Measurements from ENCODE around the gene SNCAIP.
A peak's percentile ranks its signal among the peaks of the same experiment; 100 is the strongest.
"Not testable (repeated sequence)": the region's sequence is repeated elsewhere in the genome, so short reads cannot be mapped to it uniquely, and the experiment has no call there.

Gene SNCAIP

DNA sequence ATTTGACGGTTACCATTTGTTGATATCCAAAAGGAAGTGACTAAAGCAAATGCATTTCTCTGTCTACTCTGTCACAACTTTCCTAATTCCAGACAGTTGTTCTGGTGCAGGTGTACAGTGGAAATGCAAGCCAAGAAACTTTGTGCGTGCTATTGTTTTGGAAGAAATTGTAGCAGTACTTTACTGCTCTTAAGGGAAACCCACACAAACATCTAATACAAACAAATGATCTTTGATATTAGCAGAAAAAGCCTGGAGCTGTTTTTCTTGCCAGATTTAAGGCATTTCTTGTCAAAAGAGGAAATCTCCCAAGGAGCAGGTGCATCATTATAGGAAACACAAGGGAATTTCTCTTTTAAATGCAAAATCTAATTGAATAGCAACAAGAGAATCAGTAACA lies 2.0 kb downstream of the SNCAIP start:
- no peak for DNase-seq (ENCODE audit: low read depth)

DNA sequence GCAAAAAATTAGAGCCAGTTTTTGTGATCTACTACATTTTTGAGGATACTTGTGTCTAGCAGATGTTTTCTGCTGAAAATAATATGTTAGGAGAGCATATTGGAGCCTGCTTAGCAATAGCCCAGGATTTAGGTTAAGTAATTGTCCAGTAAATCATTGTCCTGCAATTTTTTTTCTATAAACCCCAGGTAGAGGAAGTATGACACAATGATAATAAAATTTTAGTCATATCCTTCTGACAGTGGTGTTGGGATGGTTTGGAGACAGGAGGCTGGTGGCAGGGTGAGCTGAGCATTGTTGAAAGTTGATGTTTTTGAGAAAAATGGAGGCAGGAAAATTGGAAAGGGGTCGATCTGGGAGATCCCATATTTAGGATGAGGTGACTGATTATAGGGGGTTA lies 3.5 kb downstream of the SNCAIP start:
- DNase-seq (ENCODE audit: low read depth) = no peak

DNA sequence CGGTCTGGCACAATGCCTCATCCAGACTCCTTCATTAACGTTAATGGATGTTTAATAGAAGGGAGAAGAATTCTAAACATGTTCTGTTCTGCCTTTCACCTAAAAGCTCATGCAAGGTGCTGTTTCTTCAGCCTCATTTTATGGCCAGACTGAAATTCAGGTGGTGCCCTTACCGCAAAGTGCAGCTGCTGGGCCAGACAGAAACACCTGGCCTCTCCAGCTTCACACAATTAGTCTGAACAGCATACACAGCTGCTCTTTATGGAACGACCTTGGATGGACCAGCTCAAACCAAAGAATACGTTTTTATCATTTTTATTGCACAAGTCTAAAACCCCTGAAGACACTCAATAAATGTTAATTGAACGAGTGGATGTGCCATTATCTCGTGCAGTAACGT lies 4.6 kb downstream of the SNCAIP start:
- no peak for DNase-seq (ENCODE audit: low read depth)

DNA sequence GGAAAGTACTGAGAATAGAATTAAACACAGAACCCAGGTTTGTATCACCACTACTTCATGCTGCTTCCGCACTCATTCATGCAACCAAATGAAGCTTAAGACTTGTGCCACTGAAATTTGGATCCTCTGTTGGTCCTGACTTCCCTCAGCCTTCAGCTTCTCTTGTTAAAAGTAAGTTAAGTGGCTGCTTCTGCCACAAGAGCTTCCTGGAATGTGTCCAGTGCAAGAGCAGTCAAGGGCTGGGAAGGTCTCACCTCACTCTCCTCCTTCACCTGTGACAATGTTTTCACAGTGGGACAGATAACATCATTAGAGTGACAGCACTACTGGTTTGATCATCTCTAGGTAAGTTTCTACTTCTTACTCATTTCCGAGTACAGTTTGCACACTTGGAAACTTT lies 7.9 kb downstream of the SNCAIP start:
- DNase-seq (ENCODE audit: low read depth) = no peak

DNA sequence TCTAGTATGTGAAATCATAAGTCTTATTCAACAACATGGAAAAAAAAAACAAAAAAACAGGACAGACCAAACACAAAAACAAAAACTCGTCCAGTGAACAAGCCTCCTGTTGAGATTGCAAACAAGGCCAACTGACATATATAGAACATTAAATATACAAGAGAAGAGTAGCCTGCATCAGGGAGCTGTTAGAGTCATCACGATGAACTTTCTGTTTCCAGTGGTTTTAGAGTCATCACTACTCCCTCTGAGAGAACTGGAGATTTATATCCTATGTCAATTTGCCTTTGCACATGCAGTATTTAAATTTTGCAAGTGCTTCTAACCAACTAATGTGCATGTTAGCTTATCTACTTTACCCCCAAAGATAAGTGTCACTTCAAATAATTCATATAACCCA lies 9.9 kb downstream of the SNCAIP start:
- no peak for DNase-seq (ENCODE audit: low read depth)

DNA sequence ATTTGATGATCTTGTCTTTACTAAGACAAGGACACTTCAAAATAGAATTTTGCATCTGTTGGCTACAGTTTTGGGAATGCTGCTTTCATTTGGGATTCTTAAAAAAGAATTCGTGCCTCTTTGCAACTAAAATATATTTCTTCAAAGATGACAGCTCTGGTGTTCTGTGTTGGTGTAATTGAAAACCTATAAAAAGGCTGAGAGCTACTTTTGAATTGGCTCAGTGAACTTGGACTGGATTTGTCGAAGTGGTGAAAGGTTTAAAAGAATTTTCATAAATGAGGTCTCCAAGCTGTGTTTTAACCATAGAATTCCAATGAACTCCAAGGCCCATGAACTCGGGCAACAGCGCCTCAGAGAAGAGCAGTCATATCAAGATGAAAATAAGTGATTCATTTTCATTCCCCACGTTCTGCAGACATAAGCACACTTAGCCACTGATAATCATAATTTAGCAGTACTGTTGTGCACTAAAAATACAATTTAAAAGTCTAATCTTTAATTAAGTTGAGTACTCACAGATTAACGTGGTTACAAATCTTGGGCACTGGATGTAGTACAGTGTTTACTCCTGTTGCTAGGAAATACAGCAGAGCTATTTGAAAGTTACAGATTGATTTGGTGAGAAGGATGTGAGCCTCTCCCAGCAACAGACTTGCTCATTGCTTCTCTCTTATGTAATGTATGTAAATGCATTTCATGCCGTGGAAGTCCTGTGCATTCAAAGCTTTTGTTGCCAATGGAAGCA lies 10.9 kb downstream of the SNCAIP start:
- DNase-seq (ENCODE audit: low read depth) = no peak

DNA sequence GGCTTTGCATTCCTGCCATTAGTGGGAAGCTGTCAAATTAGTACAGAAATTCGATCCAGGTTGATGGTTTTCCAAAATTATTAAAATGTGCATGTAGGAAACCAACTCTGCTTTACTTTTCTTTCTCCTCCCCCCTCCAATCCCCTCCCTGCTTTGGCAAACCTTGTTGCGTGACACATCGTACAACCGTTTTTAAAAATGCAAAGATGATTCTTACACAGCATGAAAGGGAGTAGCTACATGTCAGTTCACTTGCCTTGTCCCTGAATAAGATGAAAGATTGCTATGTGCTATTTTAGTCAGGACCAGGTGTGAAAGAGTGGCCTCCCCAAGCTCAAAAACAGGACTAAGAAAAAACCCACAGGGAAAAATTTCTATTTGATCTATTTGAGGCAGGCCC lies 11.7 kb downstream of the SNCAIP start:
- no peak for DNase-seq (ENCODE audit: low read depth)

DNA sequence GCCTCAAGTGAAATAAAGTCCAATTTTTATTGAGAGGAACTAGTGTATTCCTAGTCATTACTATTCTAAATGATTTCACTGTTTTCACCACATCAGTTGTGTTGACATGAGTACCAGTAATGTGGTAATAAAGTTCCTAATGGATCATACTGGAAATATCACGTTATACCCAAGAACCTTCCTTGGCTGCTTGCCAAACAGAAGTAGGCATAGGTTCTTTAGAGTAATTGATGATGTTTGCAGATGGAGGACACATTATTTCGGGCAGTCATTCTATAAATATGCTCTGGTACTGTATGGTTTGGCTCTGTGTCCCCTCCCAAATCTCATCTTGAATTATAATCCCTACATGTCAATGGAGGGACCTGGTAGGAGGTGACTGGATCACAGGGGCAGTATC lies 15.1 kb downstream of the SNCAIP start:
- DNase-seq (ENCODE audit: low read depth) = no peak

DNA sequence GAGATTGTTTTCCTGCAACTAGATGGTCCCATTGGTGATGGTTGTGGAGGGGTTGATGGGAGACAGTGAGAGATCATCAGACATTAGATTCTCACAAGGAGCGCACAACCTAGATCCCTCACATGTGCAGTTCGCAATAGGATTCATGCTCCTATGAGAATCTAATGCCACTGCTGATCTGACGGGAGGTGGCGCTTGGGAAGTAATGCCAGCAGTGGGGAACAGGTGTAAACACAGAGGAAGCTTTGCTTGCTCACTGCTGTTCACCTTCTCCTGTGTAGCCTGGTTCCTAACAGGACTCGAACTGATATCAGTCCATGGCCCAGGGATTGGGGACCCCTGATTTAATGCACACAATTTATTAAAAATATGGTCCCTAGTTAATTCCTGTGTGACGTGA lies 18.8 kb downstream of the SNCAIP start:
- no peak for DNase-seq (ENCODE audit: low read depth)

DNA sequence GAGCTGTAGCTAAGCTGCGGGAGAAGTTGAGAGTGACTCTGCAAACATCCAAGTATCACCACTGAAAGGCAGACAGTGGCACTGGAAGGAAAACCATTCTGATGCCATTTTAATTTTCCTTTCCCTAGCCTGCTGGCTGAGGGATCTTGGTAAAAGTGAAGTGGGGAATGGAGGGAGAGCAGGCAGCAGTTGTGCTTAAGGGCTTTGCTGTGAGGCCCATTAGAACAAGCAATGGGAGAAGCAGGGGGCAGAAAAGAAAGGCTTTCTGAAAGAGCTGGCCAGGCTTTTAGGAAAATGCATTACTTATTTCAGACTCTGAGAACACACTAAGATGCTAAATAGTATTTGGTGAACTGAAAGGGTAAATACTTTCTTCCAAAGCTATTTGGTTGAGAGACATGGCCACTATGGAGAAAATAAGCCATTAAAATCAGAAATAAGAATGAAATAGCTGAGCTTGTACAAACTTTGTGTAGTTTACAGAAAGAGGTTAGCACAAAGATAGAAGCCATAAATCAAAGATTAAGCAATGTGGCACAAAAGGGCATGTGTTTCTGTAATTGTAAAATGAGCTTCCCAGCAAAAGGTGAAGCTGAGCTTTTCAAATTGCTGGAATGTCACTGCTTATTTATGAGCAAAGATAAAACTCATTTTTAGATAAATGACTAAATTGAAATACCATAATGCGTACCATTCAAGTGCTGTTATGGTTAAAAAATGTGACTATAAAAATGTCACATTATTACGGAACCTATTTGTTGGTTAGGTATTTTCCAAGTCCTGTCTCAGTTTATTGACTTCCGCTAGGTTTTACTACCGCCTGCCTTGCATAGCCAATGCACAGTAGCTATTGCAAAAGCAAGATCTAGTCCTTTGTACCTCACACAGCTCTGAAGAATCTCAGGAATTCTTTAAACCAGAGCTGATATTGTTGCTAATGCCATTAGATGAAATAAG lies 20.8 kb downstream of the SNCAIP start:
- peak; percentile 1 for DNase-seq (ENCODE audit: low read depth)

DNA sequence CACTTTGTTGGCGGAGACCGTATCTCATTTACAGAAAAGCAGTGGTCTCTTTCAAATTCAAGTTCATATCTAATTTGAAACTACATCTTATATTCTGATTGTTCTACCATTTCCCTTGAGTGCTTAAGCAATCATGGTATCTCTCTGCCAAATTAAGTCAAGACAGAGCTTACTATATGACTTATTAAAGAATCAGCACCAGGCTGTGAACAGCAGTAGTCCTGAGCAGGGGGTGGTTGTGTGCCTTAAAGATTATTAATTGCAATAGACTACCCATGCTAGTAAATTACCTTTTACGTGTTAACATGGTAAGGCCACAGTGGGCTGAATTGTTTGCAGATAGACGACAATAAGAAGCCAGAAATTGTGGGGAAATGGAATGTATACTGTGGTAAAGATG lies 21.5 kb downstream of the SNCAIP start:
- DNase-seq (ENCODE audit: low read depth) = no peak

DNA sequence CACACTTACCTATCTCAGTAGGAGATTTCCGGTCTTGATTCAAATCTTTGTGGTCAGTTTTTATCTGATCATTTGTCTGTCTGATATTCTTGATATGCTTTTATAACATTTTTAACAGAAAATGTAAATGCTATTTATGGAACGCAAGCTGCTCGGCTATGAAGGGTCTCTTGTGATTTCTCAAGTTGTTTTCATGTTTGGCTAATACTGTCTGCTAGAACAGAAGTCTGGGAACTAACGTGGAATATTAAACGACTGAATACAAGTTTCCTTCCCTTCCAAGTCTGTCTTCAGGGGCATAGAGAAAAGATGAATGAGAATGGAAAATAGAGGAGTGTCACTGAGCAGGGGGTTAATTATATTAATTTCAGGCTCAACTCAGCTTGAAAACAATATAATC lies 27.6 kb downstream of the SNCAIP start:
- no peak for DNase-seq (ENCODE audit: low read depth)

DNA sequence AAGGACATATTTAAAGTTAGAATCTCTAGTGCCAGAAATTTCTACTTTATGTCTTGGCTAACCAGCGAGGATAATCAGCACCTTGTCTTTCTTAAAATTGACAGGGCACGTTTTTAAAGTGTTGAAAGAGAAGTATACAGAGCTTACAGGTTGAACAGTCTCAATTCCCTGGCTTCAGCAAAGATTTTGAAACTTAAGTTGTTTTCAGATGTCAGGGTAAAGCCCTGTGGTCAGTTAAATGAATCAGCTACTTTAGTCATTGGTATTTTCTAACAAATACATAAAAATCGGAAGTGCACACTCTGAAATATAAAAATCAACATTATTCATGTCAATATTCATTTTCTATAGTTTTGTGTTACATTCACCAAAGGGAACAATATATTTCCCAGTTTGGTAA lies 29.1 kb downstream of the SNCAIP start:
- no peak for DNase-seq (ENCODE audit: low read depth)

DNA sequence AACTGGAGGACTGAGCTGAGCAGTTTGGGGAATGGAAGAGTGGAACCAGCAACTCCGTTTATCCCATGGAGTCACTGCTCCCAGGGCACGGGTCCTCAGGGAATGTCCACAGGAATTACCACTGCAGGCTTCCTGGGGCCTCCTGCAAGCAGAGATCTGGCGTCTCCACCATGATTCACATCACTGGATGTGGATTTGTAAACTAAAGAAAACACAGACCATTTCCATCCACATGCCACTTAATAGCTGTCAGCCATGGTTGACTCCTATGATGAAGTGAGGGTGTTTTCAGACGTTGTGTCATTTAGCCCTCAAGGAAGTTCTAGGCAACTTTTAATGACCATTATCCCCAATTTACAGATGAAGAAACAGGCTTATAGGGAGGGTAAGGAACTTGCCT lies 30.2 kb downstream of the SNCAIP start:
- DNase-seq (ENCODE audit: low read depth) = no peak

DNA sequence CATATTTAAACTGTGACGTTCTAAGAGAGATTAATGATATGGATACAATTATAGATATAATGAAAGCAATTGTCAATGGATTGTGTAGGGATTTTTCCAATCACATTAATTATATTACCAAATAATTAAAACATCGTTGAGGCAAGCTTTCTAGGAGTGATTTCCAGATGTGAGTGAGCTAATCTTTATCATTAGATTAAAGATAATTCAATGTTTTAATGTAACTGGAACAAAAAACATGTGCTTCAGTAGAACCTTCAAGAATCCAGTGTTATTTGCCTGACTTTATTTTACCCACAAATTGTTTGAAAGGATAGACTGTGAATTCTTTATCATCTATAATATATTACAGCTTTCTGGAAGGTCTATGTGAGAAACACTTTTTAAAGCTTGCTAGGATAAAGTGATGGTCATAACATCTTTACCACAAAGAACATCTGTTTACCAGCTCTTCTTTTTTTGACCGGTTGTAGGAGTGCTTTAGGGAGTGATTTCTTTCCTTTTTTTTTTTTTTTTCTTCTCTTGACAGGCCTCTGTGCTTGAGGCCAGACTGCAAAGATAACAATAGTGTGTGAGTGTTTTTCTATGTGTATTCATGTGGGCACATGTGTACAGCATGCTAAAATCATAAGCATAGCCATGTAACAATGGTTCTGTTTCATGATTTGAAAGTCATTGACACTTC lies 35.0 kb downstream of the SNCAIP start:
- DNase-seq (ENCODE audit: low read depth) = no peak

DNA sequence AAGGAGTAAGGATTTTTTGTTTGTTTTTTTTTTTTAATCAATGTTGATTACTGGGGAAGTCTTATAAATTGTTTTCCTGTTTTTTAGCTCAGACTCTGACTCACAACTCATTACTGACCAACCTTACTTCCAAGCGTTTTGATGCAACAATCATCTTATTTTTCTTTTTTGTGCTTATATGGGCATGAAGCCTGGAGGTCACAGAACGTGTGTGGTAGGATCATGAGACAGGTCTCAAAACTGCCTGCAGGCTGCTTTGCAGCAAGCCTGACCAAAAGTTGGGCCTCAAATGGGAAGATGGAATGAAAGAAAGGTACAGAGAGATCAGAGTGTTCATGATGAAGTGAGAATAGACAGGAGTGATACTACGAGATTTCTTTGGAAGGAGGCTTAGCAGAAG lies 38.5 kb downstream of the SNCAIP start:
- no peak for DNase-seq (ENCODE audit: low read depth)

DNA sequence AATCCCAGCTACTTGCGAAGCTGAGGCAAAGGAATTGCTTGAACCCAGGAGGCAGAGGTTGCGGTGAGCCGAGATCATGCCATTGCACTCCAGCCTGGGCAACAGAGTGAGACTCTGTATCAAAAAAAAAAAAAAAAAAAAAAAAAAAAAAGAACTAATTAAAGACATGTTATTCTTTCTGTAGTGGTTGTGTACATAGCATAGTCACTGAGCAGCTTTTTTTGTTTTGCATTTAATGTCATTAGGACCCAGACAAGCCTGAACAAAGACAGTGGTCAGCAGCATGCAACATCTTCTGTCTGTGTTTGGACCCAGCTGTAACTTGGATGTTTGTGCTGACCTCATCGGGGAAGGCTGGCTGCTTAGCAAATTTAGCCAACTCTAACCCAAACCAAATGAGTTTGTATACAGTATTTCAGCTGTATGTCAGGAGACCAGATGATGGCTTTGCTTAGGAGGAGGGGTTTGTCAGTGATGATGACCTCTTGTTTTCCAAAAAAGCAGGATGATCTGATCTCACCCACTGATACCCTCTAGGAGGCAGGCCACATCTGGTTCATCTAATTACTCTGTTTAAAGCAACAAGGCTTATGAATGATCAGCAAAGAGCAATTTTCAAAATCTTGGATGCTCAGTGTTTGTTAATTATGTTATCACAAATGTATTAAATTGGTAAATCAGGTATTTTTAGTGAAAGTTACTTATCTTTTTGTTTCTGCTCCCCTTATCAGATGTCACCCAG lies 39.5 kb downstream of the SNCAIP start:
- DNase-seq (ENCODE audit: low read depth) = no peak

DNA sequence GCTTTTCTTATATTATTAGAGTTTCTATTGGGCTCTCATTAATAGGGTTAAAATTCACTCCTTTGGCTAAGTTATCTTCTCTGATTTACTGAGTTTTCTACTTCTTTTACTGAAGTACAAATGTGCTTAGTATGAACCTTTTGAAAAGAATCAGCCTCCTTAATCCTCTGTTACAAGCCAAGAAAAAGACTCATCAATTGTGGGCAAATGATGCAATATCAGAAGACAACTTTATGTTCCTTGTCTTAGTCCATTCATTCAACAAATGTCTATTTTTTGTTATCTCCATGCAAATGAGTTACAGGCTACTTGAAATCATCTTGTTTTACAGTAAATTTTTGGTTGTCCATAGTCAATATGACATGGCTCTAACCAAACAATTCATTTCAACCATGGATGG lies 40.3 kb downstream of the SNCAIP start:
- no peak for DNase-seq (ENCODE audit: low read depth)

DNA sequence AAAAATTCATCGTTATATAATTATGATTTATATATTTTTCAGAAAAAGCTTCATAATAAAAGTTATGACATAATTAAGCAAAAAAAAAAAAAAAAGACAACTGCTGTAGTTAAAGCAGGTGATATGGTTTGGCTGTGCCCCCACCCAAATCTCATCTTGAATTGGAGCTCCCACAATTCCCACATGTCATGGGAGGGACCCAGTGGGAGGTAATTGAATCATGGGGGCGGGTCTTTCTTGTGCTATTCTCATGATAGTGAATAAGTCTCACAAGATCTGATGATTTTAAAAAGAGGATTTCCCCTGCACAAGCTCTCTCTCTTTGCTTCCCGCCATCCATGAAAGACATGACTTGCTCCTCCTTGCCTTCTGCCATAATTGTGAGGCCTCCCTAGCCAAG lies 41.3 kb downstream of the SNCAIP start:
- not testable (repeated sequence) for DNase-seq (ENCODE audit: low read depth)

DNA sequence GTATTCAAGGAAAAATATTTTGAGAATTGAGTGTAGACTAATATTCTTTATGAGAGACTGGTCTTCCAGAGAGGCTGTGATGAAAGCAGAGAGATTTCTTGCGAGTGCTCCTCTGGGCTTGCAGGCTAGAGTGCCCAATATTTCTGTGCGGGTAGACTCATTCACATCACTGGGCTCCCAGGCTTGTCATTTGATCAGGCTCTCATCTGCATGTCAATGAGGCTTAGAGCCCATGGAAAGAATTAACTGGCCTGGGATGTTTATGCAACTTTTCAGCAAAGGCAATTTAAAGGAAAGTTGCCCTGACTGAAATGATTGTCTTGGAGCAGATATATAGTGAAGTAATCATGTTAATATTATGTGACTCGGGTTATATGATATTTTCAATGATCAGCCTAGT lies 42.3 kb downstream of the SNCAIP start:
- no peak for DNase-seq (ENCODE audit: low read depth)

DNA sequence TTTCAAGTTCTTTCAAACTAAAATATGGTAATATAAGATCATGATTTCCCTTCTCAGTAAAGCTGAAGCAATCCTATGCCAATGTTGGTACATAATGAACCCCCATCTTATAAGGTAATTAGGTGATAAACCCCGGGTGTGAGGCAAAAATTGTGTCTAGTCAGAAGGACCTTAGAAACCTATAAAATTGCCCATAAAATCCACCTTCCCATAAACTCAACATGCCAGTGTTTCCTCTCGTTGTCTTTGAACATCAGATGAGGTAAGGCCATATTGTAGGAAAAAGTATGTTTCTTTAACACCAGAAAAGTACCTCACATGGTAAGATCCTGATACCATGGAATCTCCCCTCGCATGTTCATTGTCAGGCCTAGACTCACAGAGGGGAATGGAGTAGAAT lies 43.3 kb downstream of the SNCAIP start:
- DNase-seq (ENCODE audit: low read depth) = no peak

DNA sequence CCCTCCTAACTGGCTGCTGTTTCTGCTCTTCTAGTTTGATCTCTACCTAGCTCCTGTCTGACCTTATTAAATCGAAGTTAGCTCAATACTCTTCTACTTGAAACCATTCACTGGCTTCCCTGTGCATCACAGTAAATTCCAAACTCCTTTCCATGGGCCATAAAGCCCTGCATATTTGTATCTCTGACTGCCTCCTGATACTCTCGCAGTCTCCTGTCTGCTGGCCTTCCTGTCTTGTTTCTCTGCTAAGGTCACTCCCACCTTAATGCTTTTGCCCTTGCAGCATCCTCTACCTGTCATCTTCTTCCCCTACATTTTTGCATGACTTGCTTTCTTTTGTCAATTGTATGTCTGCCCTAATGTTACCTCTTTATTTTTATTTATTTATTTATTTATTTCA lies 44.8 kb downstream of the SNCAIP start:
- no peak for DNase-seq (ENCODE audit: low read depth)

All from EH (cell line).